Measurements from ENCODE around the gene CTNNA2.
A peak's percentile ranks its signal among the peaks of the same experiment; 100 is the strongest.

CTNNA2 gene

GRCh38 chr2:79717364-79718007 lies 204.6 kb downstream of the CTNNA2 start:
- Histone ChIP-seq H2AFZ (ENCODE audit: insufficient read depth, low read length, poor library complexity) (no peak overlapping the region), H3K4me3 (ENCODE audit: low read depth, low read length) (no peak overlapping the region), H3K79me1 (ENCODE audit: low read length) (peaks cover 7% of the 10 kb centered on the region), H3K23ac (ENCODE audit: low read length) (no peak overlapping the region), H2AK5ac (ENCODE audit: low read length) (peak overlapping the region; percentile 23), H4K91ac (ENCODE audit: low read depth, low read length) (peak overlapping the region; percentile 72), H3K14ac (ENCODE audit: low read length) (peak overlapping the region; percentile 49), H4K12ac (ENCODE audit: low read depth, low read length) (no peak overlapping the region), H3K9me3 (ENCODE audit: insufficient read depth, low read depth, low read length) (no peaks in the 10 kb centered on the region), H3K27me3 (ENCODE audit: insufficient read depth, low read length) (no peaks in the 10 kb centered on the region), H3K27ac (ENCODE audit: low read depth, low read length) (peak overlapping the region; percentile 90), H3K4ac (ENCODE audit: low read depth, low read length) (no peak overlapping the region), H3K4me2 (ENCODE audit: low read length) (peak overlapping the region; percentile 21), H2BK120ac (ENCODE audit: insufficient read depth, low read length, poor library complexity) (peak overlapping the region; percentile 72), H4K8ac (ENCODE audit: low read depth, low read length) (no peak overlapping the region), H2BK12ac (ENCODE audit: low read length) (peak overlapping the region; percentile 93), H2BK5ac (ENCODE audit: low read depth, low read length, poor library complexity) (peak overlapping the region; percentile 87), H3K18ac (ENCODE audit: low read length) (peak overlapping the region; percentile 73), H3K79me2 (ENCODE audit: control insufficient read depth, insufficient read depth, low read length, poor library complexity) (no peaks in the 10 kb centered on the region), H3K4me1 (ENCODE audit: control insufficient read depth in 1 of 2, insufficient read depth in 2 of 2, low read length in 2 of 2) (peaks cover 6 to 7% of the 10 kb centered on the region in 2 experiments), H3K9ac (ENCODE audit: low read length) (no peak overlapping the region), H3K36me3 (ENCODE audit: control insufficient read depth in 1 of 2, insufficient read depth in 2 of 2, low read length in 2 of 2) (no peaks in the 10 kb centered on the region)
- DNase-seq: peak; percentile 43 to 55
- WGBS (ENCODE audit: extremely low coverage, insufficient coverage, insufficient read length): no CpG with 5 or more reads among the region's 5 CpGs

- no CpG with 5 or more reads among the region's 1 CpG for WGBS (ENCODE audit: extremely low coverage, insufficient coverage, insufficient read length)
- peaks cover 6 to 7% of the 10 kb centered on the region in 2 experiments for H3K4me1 ChIP-seq (ENCODE audit: control insufficient read depth in 1 of 2, insufficient read depth in 2 of 2, low read length in 2 of 2)
- no peak for DNase-seq
- no peak overlapping the region for H3K14ac ChIP-seq (ENCODE audit: low read length)
- H3K27me3 ChIP-seq (ENCODE audit: insufficient read depth, low read length): no peaks in the 10 kb centered on the region
- H2BK12ac ChIP-seq (ENCODE audit: low read length): no peak overlapping the region
- no peak overlapping the region for H3K27ac ChIP-seq (ENCODE audit: low read depth, low read length)
- no peak overlapping the region for H3K4ac ChIP-seq (ENCODE audit: low read depth, low read length)
- no peak overlapping the region for H4K8ac ChIP-seq (ENCODE audit: low read depth, low read length)
- H3K79me2 ChIP-seq (ENCODE audit: control insufficient read depth, insufficient read depth, low read length, poor library complexity): no peaks in the 10 kb centered on the region
- H3K18ac ChIP-seq (ENCODE audit: low read length): no peak overlapping the region
- no peak overlapping the region for H4K12ac ChIP-seq (ENCODE audit: low read depth, low read length)
- H3K4me3 ChIP-seq (ENCODE audit: low read depth, low read length): no peak overlapping the region
- H2BK120ac ChIP-seq (ENCODE audit: insufficient read depth, low read length, poor library complexity): no peak overlapping the region
- no peak overlapping the region for H2AFZ ChIP-seq (ENCODE audit: insufficient read depth, low read length, poor library complexity)
- no peak overlapping the region for H3K9ac ChIP-seq (ENCODE audit: low read length)
- no peak overlapping the region for H4K91ac ChIP-seq (ENCODE audit: low read depth, low read length)
- H2AK5ac ChIP-seq (ENCODE audit: low read length): no peak overlapping the region
- no peak overlapping the region for H3K4me2 ChIP-seq (ENCODE audit: low read length)
- no peak overlapping the region for H2BK5ac ChIP-seq (ENCODE audit: low read depth, low read length, poor library complexity)
- H3K23ac ChIP-seq (ENCODE audit: low read length): no peak overlapping the region
- no peaks in the 10 kb centered on the region for H3K36me3 ChIP-seq (ENCODE audit: control insufficient read depth in 1 of 2, insufficient read depth in 2 of 2, low read length in 2 of 2)
- no peaks in the 10 kb centered on the region for H3K9me3 ChIP-seq (ENCODE audit: insufficient read depth, low read depth, low read length)
- H3K79me1 ChIP-seq (ENCODE audit: low read length): peaks cover 7% of the 10 kb centered on the region
Measured at GRCh38 chr2:79721061-79721460, 208.2 kb downstream of the CTNNA2 start.

- Histone ChIP-seq H3K4me1 (ENCODE audit: control insufficient read depth in 1 of 2, insufficient read depth in 2 of 2, low read length in 2 of 2) (peaks cover 3 to 4% of the 10 kb centered on the region in 2 experiments), H4K12ac (ENCODE audit: low read depth, low read length) (no peak overlapping the region), H4K91ac (ENCODE audit: low read depth, low read length) (no peak overlapping the region), H3K18ac (ENCODE audit: low read length) (no peak overlapping the region), H3K9ac (ENCODE audit: low read length) (no peak overlapping the region), H3K79me2 (ENCODE audit: control insufficient read depth, insufficient read depth, low read length, poor library complexity) (no peaks in the 10 kb centered on the region), H3K27ac (ENCODE audit: low read depth, low read length) (no peak overlapping the region), H2BK5ac (ENCODE audit: low read depth, low read length, poor library complexity) (no peak overlapping the region), H2BK120ac (ENCODE audit: insufficient read depth, low read length, poor library complexity) (no peak overlapping the region), H3K4me2 (ENCODE audit: low read length) (no peak overlapping the region), H3K23ac (ENCODE audit: low read length) (no peak overlapping the region), H2AK5ac (ENCODE audit: low read length) (no peak overlapping the region), H3K4me3 (ENCODE audit: low read depth, low read length) (no peak overlapping the region), H4K8ac (ENCODE audit: low read depth, low read length) (no peak overlapping the region), H3K36me3 (ENCODE audit: control insufficient read depth in 1 of 2, insufficient read depth in 2 of 2, low read length in 2 of 2) (no peaks in the 10 kb centered on the region), H2BK12ac (ENCODE audit: low read length) (no peak overlapping the region), H3K27me3 (ENCODE audit: insufficient read depth, low read length) (no peaks in the 10 kb centered on the region), H3K4ac (ENCODE audit: low read depth, low read length) (no peak overlapping the region), H3K14ac (ENCODE audit: low read length) (no peak overlapping the region), H2AFZ (ENCODE audit: insufficient read depth, low read length, poor library complexity) (no peak overlapping the region), H3K79me1 (ENCODE audit: low read length) (peaks cover 4% of the 10 kb centered on the region), H3K9me3 (ENCODE audit: insufficient read depth, low read depth, low read length) (no peaks in the 10 kb centered on the region)
- DNase-seq: no peak
- WGBS (ENCODE audit: extremely low coverage, insufficient coverage, insufficient read length): no CpG with 5 or more reads among the region's 3 CpGs
Measured at GRCh38 chr2:79721966-79722365, 209.1 kb downstream of the CTNNA2 start.

- no peak overlapping the region for H3K4me2 ChIP-seq (ENCODE audit: low read length)
- H3K23ac ChIP-seq (ENCODE audit: low read length): no peak overlapping the region
- DNase-seq: peak in 1 of 2 donors; percentile 0
- no peak overlapping the region for H3K4me3 ChIP-seq (ENCODE audit: low read depth, low read length)
- no peak overlapping the region for H2BK5ac ChIP-seq (ENCODE audit: low read depth, low read length, poor library complexity)
- no peak overlapping the region for H4K12ac ChIP-seq (ENCODE audit: low read depth, low read length)
- no peak overlapping the region for H2BK12ac ChIP-seq (ENCODE audit: low read length)
- no peaks in the 10 kb centered on the region for H3K9me3 ChIP-seq (ENCODE audit: insufficient read depth, low read depth, low read length)
- no peak overlapping the region for H2BK120ac ChIP-seq (ENCODE audit: insufficient read depth, low read length, poor library complexity)
- no peaks in the 10 kb centered on the region for H3K36me3 ChIP-seq (ENCODE audit: control insufficient read depth in 1 of 2, insufficient read depth in 2 of 2, low read length in 2 of 2)
- no peaks in the 10 kb centered on the region for H3K4me1 ChIP-seq (ENCODE audit: control insufficient read depth in 1 of 2, insufficient read depth in 2 of 2, low read length in 2 of 2)
- H3K79me1 ChIP-seq (ENCODE audit: low read length): no peaks in the 10 kb centered on the region
- H4K91ac ChIP-seq (ENCODE audit: low read depth, low read length): no peak overlapping the region
- no CpG with 5 or more reads among the region's 2 CpGs for WGBS (ENCODE audit: extremely low coverage, insufficient coverage, insufficient read length)
- H3K9ac ChIP-seq (ENCODE audit: low read length): no peak overlapping the region
- H3K14ac ChIP-seq (ENCODE audit: low read length): no peak overlapping the region
- no peak overlapping the region for H2AK5ac ChIP-seq (ENCODE audit: low read length)
- H3K79me2 ChIP-seq (ENCODE audit: control insufficient read depth, insufficient read depth, low read length, poor library complexity): no peaks in the 10 kb centered on the region
- H3K18ac ChIP-seq (ENCODE audit: low read length): no peak overlapping the region
- no peak overlapping the region for H3K4ac ChIP-seq (ENCODE audit: low read depth, low read length)
- H3K27ac ChIP-seq (ENCODE audit: low read depth, low read length): no peak overlapping the region
- H3K27me3 ChIP-seq (ENCODE audit: insufficient read depth, low read length): no peaks in the 10 kb centered on the region
- no peak overlapping the region for H4K8ac ChIP-seq (ENCODE audit: low read depth, low read length)
- H2AFZ ChIP-seq (ENCODE audit: insufficient read depth, low read length, poor library complexity): no peak overlapping the region
Measured at GRCh38 chr2:79723830-79724229, 211.0 kb downstream of the CTNNA2 start.
